ENCODE measurements around the gene MMEL1.

GRCh38 chr1:2580691-2581090 lies 52.1 kb downstream of the MMEL1 start:
- TF ChIP-seq EZH2phosphoT487 (IDR thresholded peaks at IDR 0.05; ENCODE audit: low read depth, severe bottlenecking, unreplicated experiment): no peak
- no peak for TF ChIP-seq EZH2 (IDR thresholded peaks at IDR 0.05; ENCODE audit: borderline replicate concordance)
- TF ChIP-seq CTCF (IDR thresholded peaks at IDR 0.05; ENCODE audit: poor library complexity): no peak

All from hepatocyte (in vitro differentiated cells).